SK-N-SH (cell line): ENCODE results near the gene ZFP36. TPM values are rescaled to one million over a fixed set of nuclear protein-coding genes. Genes with fewer than 3 reads are reported as not detected.

Experiments
- CTCF ChIA-PET: fragments of 300-600, 350-600 bp; formaldehyde crosslinking; extraction: SDS; loops from one replicate; lab custom pipeline; 2021; lab: Yijun Ruan, JAX
- POLR2A ChIA-PET: fragments of 350-600 bp; sonication (Branson Sonifier 250); formaldehyde crosslinking; extraction: SDS; loops from one replicate; lab custom pipeline; 2020; ENCODE audit warnings: antibody characterized with exemption, inconsistent platforms; lab: Yijun Ruan, JAX
- DNase-seq: peaks from one replicate; pipeline ENCODE4 v3.0.0; 2012
- H2AFZ ChIP-seq: fragments of 200-600 bp; sonication (generic); 2 replicates; pipeline ENCODE4 v1.8.1; 2016; ENCODE audit warnings: antibody characterized with exemption, mild to moderate bottlenecking, low read depth
- H3F3A ChIP-seq: fragments of 200-600 bp; sonication (generic); replicated peaks from 2 replicates; pipeline ENCODE3; 2016; ENCODE audit warnings: antibody characterized with exemption, mild to moderate bottlenecking; ENCODE audit not compliant: insufficient read depth
- H3K27ac ChIP-seq, 2 experiments: fragments of 200-500 bp in 1 of 2; fragments of 200-600 bp in 1 of 2; sonication (Bioruptor generic) in 1 of 2; sonication (generic), shearing (Covaris generic) in 1 of 2; 2 replicates each; pipeline versions ENCODE4 v1.5.1 to v1.6.1; 2014 to 2016; ENCODE audit warnings: low read depth in 2 of 2, inconsistent platforms in 1 of 2, low read length in 1 of 2, mild to moderate bottlenecking in 1 of 2, mixed read lengths in 1 of 2
- H3K27me3 ChIP-seq: fragments of 200-600 bp; sonication (generic), shearing (Covaris generic); 2 replicates; pipeline ENCODE4 v1.6.1; 2016; ENCODE audit warnings: mixed run types; ENCODE audit not compliant: insufficient read depth
- H3K36me3 ChIP-seq, 2 experiments: fragments of 200-500 bp in 1 of 2; fragments of 200-600 bp in 1 of 2; sonication (Bioruptor generic) in 1 of 2; sonication (generic) in 1 of 2; replicated peaks in 1 of 2; 2 replicates each; pipeline versions ENCODE3 to v1.5.1; 2014 to 2016; ENCODE audit warnings: low read length in 1 of 2, mild to moderate bottlenecking in 1 of 2; ENCODE audit not compliant: insufficient read depth in 2 of 2, control insufficient read depth in 1 of 2
- H3K4me1 ChIP-seq, 2 experiments: fragments of 200-500 bp in 1 of 2; fragments of 200-600 bp in 1 of 2; sonication (Bioruptor generic) in 1 of 2; sonication (generic), shearing (Covaris generic) in 1 of 2; 2 replicates each; pipeline versions ENCODE4 v1.5.1 to v1.6.1; 2014 to 2016; ENCODE audit warnings: low read depth in 1 of 2, low read length in 1 of 2, mixed run types in 1 of 2; ENCODE audit not compliant: insufficient read depth in 2 of 2, control insufficient read depth in 1 of 2
- H3K4me2 ChIP-seq: fragments of 200-600 bp; sonication (generic), shearing (Covaris generic); 2 replicates; pipeline ENCODE4 v1.6.1; 2017; ENCODE audit warnings: mixed run types
- H3K4me3 ChIP-seq, 2 experiments: fragments of 200-500 bp in 1 of 2; fragments of 200-600 bp in 1 of 2; sonication (Bioruptor generic) in 1 of 2; sonication (generic), shearing (Covaris generic) in 1 of 2; 2 replicates each; pipeline versions ENCODE4 v1.5.1 to v1.8.1; 2014 to 2016; ENCODE audit warnings: low read depth in 2 of 2, inconsistent platforms in 1 of 2, low read length in 1 of 2, mild to moderate bottlenecking in 1 of 2, mixed read lengths in 1 of 2, moderate library complexity in 1 of 2
- H3K79me2 ChIP-seq: fragments of 200-600 bp; sonication (generic); 2 replicates; pipeline ENCODE4 v1.8.1; 2017; ENCODE audit warnings: mild to moderate bottlenecking; ENCODE audit not compliant: insufficient read depth
- H3K9ac ChIP-seq: fragments of 200-600 bp; sonication (generic); 2 replicates; pipeline ENCODE4 v1.6.1; 2017; ENCODE audit warnings: mixed run types
- H3K9me2 ChIP-seq: fragments of 200-600 bp; sonication (generic); 2 replicates; pipeline ENCODE4 v1.6.1; 2017; ENCODE audit warnings: mixed run types
- H3K9me3 ChIP-seq: fragments of 200-600 bp; sonication (generic); 2 replicates; pipeline ENCODE4 v1.6.1; 2017; ENCODE audit warnings: mixed run types, mild to moderate bottlenecking, moderate library complexity
- H4K20me1 ChIP-seq: fragments of 200-600 bp; sonication (generic); 2 replicates; pipeline ENCODE4 v1.6.1; 2017; ENCODE audit warnings: mild to moderate bottlenecking, mixed run types; ENCODE audit not compliant: insufficient read depth
- CHD2 ChIP-seq: fragments of 150-350 bp; IDR thresholded peaks from 2 replicates; pipeline ENCODE4 v1.6.1; 2018; ENCODE audit warnings: low read length; ENCODE audit not compliant: partially characterized antibody
- EZH2phosphoT487 ChIP-seq: fragments of 200-600 bp; sonication (generic); IDR thresholded peaks from 2 replicates; pipeline ENCODE4 v1.6.1; 2017; ENCODE audit warnings: low read depth, mixed run types, mild to moderate bottlenecking, antibody characterized with exemption, moderate library complexity, borderline replicate concordance
- FOSL2 ChIP-seq: IDR thresholded peaks from 2 replicates; pipeline ENCODE4 v1.4.0; 2012; ENCODE audit warnings: low read depth, mild to moderate bottlenecking, moderate library complexity, borderline replicate concordance
- FOXJ3 ChIP-seq: sonication (generic); formaldehyde crosslinking; IDR thresholded peaks from 2 replicates; pipeline ENCODE4 v1.5.1; 2020; ENCODE audit warnings: mild to moderate bottlenecking, missing genetic modification reagents
- FOXM1 ChIP-seq: IDR thresholded peaks from 2 replicates; pipeline ENCODE4 v1.4.0; 2012; ENCODE audit warnings: low read depth, mild to moderate bottlenecking
- JUND ChIP-seq: IDR thresholded peaks from 2 replicates; pipeline ENCODE4 v1.4.0; 2012
- RAD21 ChIP-seq: IDR thresholded peaks from 2 replicates; pipeline ENCODE4 v1.6.1; 2012; ENCODE audit warnings: mild to moderate bottlenecking, low read length
- WGBS: methylation state at CpG from one replicate; pipeline ENCODE4 v1.1.6; 2017; ENCODE audit warnings: low lambda C conversion rate; 5-methylcytosine and 5-hydroxymethylcytosine counted together
- polyA plus RNA-seq, 3 experiments: library from polyadenylated mRNA; depleted of rRNA; stranded (reverse); fragments of >200 nt; gene quantifications; 2 replicates each; pipeline ENCODE4 v1.2.3, GENCODE V29; 2012
- TF ChIP-seq, protein P1 (sequence below): IDR thresholded peaks from 2 replicates; pipeline ENCODE4 v1.6.1; 2012; ENCODE audit warnings: mild to moderate bottlenecking, low read depth, low read length, moderate library complexity
- TF ChIP-seq, protein P2 (sequence below): IDR thresholded peaks from 2 replicates; pipeline ENCODE4 v1.4.0; 2012; ENCODE audit warnings: low read depth, borderline replicate concordance
- TF ChIP-seq, protein P3 (sequence below): IDR thresholded peaks from 2 replicates; pipeline ENCODE4 v1.4.0; 2012; ENCODE audit warnings: low read depth

The ZFP36 gene
- polyA plus RNA-seq, 1 of the 3 experiments (the other 2 are of a cell fraction): 49.3 TPM

DNA sequence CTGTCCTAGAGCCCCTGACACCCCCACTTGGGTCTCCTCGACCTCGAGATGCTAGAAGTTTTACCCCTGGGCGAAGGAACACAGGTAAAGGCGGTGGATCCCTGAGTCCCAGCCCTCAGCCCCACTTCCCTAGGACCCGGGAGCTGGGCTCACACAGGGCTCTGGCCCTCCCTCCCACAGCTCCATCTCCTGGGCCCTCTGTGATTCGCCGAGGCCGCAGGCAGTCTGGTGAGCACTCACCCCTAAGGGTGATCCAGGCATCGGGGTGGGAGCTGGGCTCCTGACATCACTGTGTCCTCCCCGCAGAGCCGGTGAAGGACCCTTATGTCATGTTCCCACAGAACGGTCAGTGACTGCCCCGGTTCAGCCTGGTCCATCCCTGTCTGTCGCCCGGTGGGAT is 14.1 kb downstream of the ZFP36 start:
- DNase-seq: no peak
- ChIA-PET CTCF (interaction anchor here (0.7 kb wide), 1 partner anchor 9 kb away, joined by 3 read pairs; no protein-coding TSS in a partner anchor), POLR2A (interaction anchor here (3.0 kb wide), 1 partner anchor 15 kb away, joined by 10 read pairs; the partner anchor contains the start of gene RPS16)
- Histone ChIP-seq H3K4me3 (no peak overlapping the region), H3K4me1 (no peaks in the 10 kb centered on the region; a peak in 1 of 4 replicates), H3K79me2 (peaks cover 17% of the 10 kb centered on the region; the same call in 1 of the 2 replicates), H2AFZ (no peak overlapping the region), H3K27me3 (no peaks in the 10 kb centered on the region), H4K20me1 (no peaks in the 10 kb centered on the region; the same call in 1 of the 2 replicates), H3K36me3 (peaks cover 18 to 30% of the 10 kb centered on the region in 2 experiments), H3K4me2 (no peak overlapping the region), H3K9me3 (no peaks in the 10 kb centered on the region), H3F3A (peaks cover 12% of the 10 kb centered on the region), H3K9me2 (no peaks in the 10 kb centered on the region), H3K9ac (no peak overlapping the region), H3K27ac (no peak overlapping the region)
- no peak for TF ChIP-seq FOSL2
- TF ChIP-seq JUND: no peak
- TF ChIP-seq, protein P1, sequence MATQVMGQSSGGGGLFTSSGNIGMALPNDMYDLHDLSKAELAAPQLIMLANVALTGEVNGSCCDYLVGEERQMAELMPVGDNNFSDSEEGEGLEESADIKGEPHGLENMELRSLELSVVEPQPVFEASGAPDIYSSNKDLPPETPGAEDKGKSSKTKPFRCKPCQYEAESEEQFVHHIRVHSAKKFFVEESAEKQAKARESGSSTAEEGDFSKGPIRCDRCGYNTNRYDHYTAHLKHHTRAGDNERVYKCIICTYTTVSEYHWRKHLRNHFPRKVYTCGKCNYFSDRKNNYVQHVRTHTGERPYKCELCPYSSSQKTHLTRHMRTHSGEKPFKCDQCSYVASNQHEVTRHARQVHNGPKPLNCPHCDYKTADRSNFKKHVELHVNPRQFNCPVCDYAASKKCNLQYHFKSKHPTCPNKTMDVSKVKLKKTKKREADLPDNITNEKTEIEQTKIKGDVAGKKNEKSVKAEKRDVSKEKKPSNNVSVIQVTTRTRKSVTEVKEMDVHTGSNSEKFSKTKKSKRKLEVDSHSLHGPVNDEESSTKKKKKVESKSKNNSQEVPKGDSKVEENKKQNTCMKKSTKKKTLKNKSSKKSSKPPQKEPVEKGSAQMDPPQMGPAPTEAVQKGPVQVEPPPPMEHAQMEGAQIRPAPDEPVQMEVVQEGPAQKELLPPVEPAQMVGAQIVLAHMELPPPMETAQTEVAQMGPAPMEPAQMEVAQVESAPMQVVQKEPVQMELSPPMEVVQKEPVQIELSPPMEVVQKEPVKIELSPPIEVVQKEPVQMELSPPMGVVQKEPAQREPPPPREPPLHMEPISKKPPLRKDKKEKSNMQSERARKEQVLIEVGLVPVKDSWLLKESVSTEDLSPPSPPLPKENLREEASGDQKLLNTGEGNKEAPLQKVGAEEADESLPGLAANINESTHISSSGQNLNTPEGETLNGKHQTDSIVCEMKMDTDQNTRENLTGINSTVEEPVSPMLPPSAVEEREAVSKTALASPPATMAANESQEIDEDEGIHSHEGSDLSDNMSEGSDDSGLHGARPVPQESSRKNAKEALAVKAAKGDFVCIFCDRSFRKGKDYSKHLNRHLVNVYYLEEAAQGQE: no peak
- TF ChIP-seq RAD21: no peak
- TF ChIP-seq, protein P2, sequence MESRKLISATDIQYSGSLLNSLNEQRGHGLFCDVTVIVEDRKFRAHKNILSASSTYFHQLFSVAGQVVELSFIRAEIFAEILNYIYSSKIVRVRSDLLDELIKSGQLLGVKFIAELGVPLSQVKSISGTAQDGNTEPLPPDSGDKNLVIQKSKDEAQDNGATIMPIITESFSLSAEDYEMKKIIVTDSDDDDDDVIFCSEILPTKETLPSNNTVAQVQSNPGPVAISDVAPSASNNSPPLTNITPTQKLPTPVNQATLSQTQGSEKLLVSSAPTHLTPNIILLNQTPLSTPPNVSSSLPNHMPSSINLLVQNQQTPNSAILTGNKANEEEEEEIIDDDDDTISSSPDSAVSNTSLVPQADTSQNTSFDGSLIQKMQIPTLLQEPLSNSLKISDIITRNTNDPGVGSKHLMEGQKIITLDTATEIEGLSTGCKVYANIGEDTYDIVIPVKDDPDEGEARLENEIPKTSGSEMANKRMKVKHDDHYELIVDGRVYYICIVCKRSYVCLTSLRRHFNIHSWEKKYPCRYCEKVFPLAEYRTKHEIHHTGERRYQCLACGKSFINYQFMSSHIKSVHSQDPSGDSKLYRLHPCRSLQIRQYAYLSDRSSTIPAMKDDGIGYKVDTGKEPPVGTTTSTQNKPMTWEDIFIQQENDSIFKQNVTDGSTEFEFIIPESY: no peak
- no peak for TF ChIP-seq EZH2phosphoT487
- no peak for TF ChIP-seq FOXM1
- TF ChIP-seq, protein P3, sequence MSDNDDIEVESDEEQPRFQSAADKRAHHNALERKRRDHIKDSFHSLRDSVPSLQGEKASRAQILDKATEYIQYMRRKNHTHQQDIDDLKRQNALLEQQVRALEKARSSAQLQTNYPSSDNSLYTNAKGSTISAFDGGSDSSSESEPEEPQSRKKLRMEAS: no peak
- 92% methylated on average over 13 of the region's 15 CpGs for WGBS

DNA sequence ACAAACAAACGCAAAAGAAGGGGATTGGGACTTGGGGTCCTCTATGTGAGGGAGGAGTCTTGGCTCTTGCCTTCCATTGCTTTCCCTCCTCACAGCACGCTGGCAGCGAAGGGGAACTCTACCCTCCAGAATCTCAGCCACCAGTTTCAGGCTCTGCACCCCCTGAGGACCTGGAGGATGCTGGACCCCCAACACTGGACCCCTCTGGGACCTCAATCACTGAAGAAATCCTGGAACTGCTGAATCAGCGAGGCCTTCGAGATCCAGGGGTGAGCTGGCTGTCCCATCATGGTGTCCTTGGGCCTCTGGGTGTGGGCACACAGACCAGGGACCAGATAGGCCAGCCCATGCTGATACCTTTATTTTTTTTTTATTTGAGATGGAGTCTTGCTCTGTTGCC is 15.4 kb downstream of the ZFP36 start:
- H2AFZ ChIP-seq: no peak overlapping the region
- peaks cover 18 to 27% of the 10 kb centered on the region in 2 experiments for H3K36me3 ChIP-seq
- no peak overlapping the region for H3K9ac ChIP-seq
- no peak overlapping the region for H3K4me2 ChIP-seq
- H4K20me1 ChIP-seq: no peaks in the 10 kb centered on the region
- H3K4me1 ChIP-seq: no peaks in the 10 kb centered on the region
- no peak overlapping the region for H3K27ac ChIP-seq
- POLR2A ChIA-PET: interaction anchor here (3.0 kb wide), 1 partner anchor 14 kb away, joined by 10 read pairs; the partner anchor contains the start of gene RPS16
- H3K9me3 ChIP-seq: no peaks in the 10 kb centered on the region
- H3K9me2 ChIP-seq: no peaks in the 10 kb centered on the region
- peaks cover 9% of the 10 kb centered on the region; the same call in 1 of the 2 replicates for H3K79me2 ChIP-seq
- 94% methylated on average over 5 of the region's 5 CpGs for WGBS
- CTCF ChIA-PET: no interaction called here
- H3F3A ChIP-seq: peaks cover 12% of the 10 kb centered on the region
- H3K27me3 ChIP-seq: no peaks in the 10 kb centered on the region
- TF ChIP-seq CHD2 (no peak), FOXJ3 (CRISPR knock-in tag) (no peak)
- no peak for DNase-seq
- H3K4me3 ChIP-seq: no peak overlapping the region
